H1 (cell line): Measurements from ENCODE around the gene RHOBTB3. TPM values are rescaled to one million over a fixed set of nuclear protein-coding genes. Genes with fewer than 3 reads are reported as not detected.

ENCODE experiments used
- CTCF ChIA-PET: fragments of 300-600 bp; sonication (Branson Sonifier 250); formaldehyde crosslinking; loops from one replicate; lab custom pipeline; 2021; ENCODE audit not compliant: partially characterized antibody; lab: Charles Lee
- POLR2A ChIA-PET: fragments of 300-600 bp; sonication (Branson Sonifier 250); formaldehyde crosslinking; loops from one replicate; lab custom pipeline; 2021; ENCODE audit warnings: inconsistent platforms; ENCODE audit not compliant: partially characterized antibody; lab: Charles Lee
- DNase-seq, 2 experiments: peaks; one replicate each; pipeline versions ENCODE4 v3.0.0 to v3.0.0-alpha.2; 2010 to 2022; ENCODE audit warnings: low spot score in 2 of 2, low read depth in 1 of 2, mixed read lengths in 1 of 2
- FAIRE-seq: peaks from 2 replicates; lab custom pipeline; 2011; peaks lifted over from hg19 to GRCh38; lab: Jason Lieb, UNC
- H2AFZ ChIP-seq: 2 replicates; pipeline ENCODE4 v1.8.1; 2012; ENCODE audit warnings: low read length, inconsistent platforms
- H2AK5ac ChIP-seq: 2 replicates; pipeline ENCODE4 v1.6.1; 2013; ENCODE audit warnings: low read depth, low read length
- H2BK120ac ChIP-seq: replicated peaks from 2 replicates; pipeline ENCODE3; 2013; ENCODE audit warnings: low read depth, low read length, inconsistent platforms
- H2BK12ac ChIP-seq: 2 replicates; pipeline ENCODE4 v1.6.1; 2013; ENCODE audit warnings: low read depth, low read length
- H2BK15ac ChIP-seq: 2 replicates; pipeline ENCODE4 v1.6.1; 2013; ENCODE audit warnings: low read length
- H2BK20ac ChIP-seq: 2 replicates; pipeline ENCODE4 v1.6.1; 2013; ENCODE audit warnings: low read length
- H2BK5ac ChIP-seq: 2 replicates; pipeline ENCODE4 v1.6.1; 2013; ENCODE audit warnings: low read depth, low read length
- H3K14ac ChIP-seq: 2 replicates; pipeline ENCODE4 v1.6.1; 2013; ENCODE audit warnings: inconsistent platforms; ENCODE audit not compliant: insufficient read length
- H3K18ac ChIP-seq: 2 replicates; pipeline ENCODE4 v1.6.1; 2013; ENCODE audit warnings: low read length; ENCODE audit errors: extremely low read depth
- H3K23ac ChIP-seq: 2 replicates; pipeline ENCODE4 v1.6.1; 2013; ENCODE audit warnings: inconsistent platforms; ENCODE audit not compliant: insufficient read length
- H3K23me2 ChIP-seq: 2 replicates; pipeline ENCODE4 v1.6.1; 2013; ENCODE audit warnings: low read depth, low read length
- H3K27ac ChIP-seq: 2 replicates; pipeline ENCODE4 v1.6.1; 2011; ENCODE audit warnings: low read depth, low read length, inconsistent platforms
- H3K27me3 ChIP-seq, 4 experiments: replicated peaks in 1 of 4; 1 replicate in 1 of 4; 2 replicates in 3 of 4; pipeline versions ENCODE4 v1.6.1 to v1.8.1; 2011 to 2013; ENCODE audit warnings: low read length in 3 of 4, mild to moderate bottlenecking in 3 of 4, inconsistent platforms in 2 of 4, mixed read lengths in 2 of 4, moderate library complexity in 1 of 4; ENCODE audit not compliant: control insufficient read depth in 3 of 4, insufficient read depth in 3 of 4; ENCODE audit errors: extremely low read depth in 1 of 4
- H3K36me3 ChIP-seq, 4 experiments: 2 replicates each; pipeline versions ENCODE4 v1.6.1 to v1.8.1; 2011 to 2013; ENCODE audit warnings: mild to moderate bottlenecking in 4 of 4, low read length in 3 of 4, moderate library complexity in 2 of 4, control low read depth in 1 of 4, inconsistent platforms in 1 of 4; ENCODE audit not compliant: insufficient read depth in 4 of 4, control insufficient read depth in 2 of 4
- H3K4ac ChIP-seq: replicated peaks from 2 replicates; pipeline ENCODE3; 2013; ENCODE audit warnings: low read length, low read depth, mixed read lengths, inconsistent platforms; ENCODE audit not compliant: insufficient read length
- H3K4me1 ChIP-seq, 4 experiments: replicated peaks in 1 of 4; 1 replicate in 1 of 4; 2 replicates in 3 of 4; pipeline versions ENCODE4 v1.6.1 to v1.8.1; 2011 to 2013; ENCODE audit warnings: low read length in 3 of 4, inconsistent platforms in 2 of 4, mixed read lengths in 1 of 4; ENCODE audit not compliant: insufficient read depth in 4 of 4, control insufficient read depth in 3 of 4
- H3K4me2 ChIP-seq, 2 experiments: 2 replicates each; pipeline versions ENCODE4 v1.6.1 to v1.8.1; 2011 to 2013; ENCODE audit warnings: low read depth in 2 of 2, low read length in 2 of 2, control low read depth in 1 of 2, inconsistent platforms in 1 of 2, mild to moderate bottlenecking in 1 of 2; ENCODE audit not compliant: insufficient read depth in 1 of 2
- H3K4me3 ChIP-seq, 4 experiments: fragments of 200-600, 300-600 bp in 1 of 4; sonication (generic), shearing (Covaris generic), sonication (Bioruptor Twin) in 1 of 4; 2 replicates each; pipeline versions ENCODE4 v1.5.1 to v1.8.1; 2011 to 2016; ENCODE audit warnings: low read length in 4 of 4, low read depth in 3 of 4, control low read depth in 2 of 4, inconsistent platforms in 2 of 4, mild to moderate bottlenecking in 2 of 4, mixed read lengths in 1 of 4, moderate library complexity in 1 of 4; ENCODE audit not compliant: insufficient read depth in 2 of 4; ENCODE audit errors: extremely low read depth in 1 of 4
- H3K56ac ChIP-seq: replicated peaks from 2 replicates; pipeline ENCODE3; 2013; ENCODE audit warnings: low read depth, mild to moderate bottlenecking, mixed read lengths, low read length, inconsistent platforms; ENCODE audit not compliant: insufficient read length
- H3K79me1 ChIP-seq: 2 replicates; pipeline ENCODE4 v1.6.1; 2013; ENCODE audit warnings: low read depth, low read length, control low read depth
- H3K79me2 ChIP-seq, 2 experiments: 2 replicates each; pipeline versions ENCODE4 v1.6.1 to v1.8.1; 2012 to 2013; ENCODE audit warnings: low read length in 2 of 2, mild to moderate bottlenecking in 2 of 2, inconsistent platforms in 1 of 2; ENCODE audit not compliant: insufficient read depth in 2 of 2, control insufficient read depth in 1 of 2
- H3K9ac ChIP-seq, 4 experiments: replicated peaks in 1 of 4; 1 replicate in 1 of 4; 2 replicates in 3 of 4; pipeline versions ENCODE4 v1.6.1 to v1.8.1; 2011 to 2013; ENCODE audit warnings: low read depth in 3 of 4, low read length in 3 of 4, control low read depth in 2 of 4, mild to moderate bottlenecking in 2 of 4, moderate library complexity in 2 of 4, inconsistent platforms in 1 of 4; ENCODE audit errors: extremely low read depth in 1 of 4
- H3K9me3 ChIP-seq, 2 experiments: 2 replicates each; pipeline versions ENCODE4 v1.6.1 to v1.8.1; 2012 to 2013; ENCODE audit warnings: mild to moderate bottlenecking in 2 of 2, moderate library complexity in 2 of 2, control low read depth in 1 of 2, inconsistent platforms in 1 of 2, low read depth in 1 of 2, low read length in 1 of 2, mixed read lengths in 1 of 2; ENCODE audit not compliant: insufficient read depth in 2 of 2
- H4K20me1 ChIP-seq, 2 experiments: replicated peaks in 1 of 2; 2 replicates each; pipeline versions ENCODE3 to v1.8.1; 2011 to 2013; ENCODE audit warnings: inconsistent platforms in 2 of 2, low read length in 2 of 2, mild to moderate bottlenecking in 1 of 2; ENCODE audit not compliant: insufficient read depth in 2 of 2, control insufficient read depth in 1 of 2
- H4K5ac ChIP-seq: 2 replicates; pipeline ENCODE4 v1.6.1; 2013; ENCODE audit warnings: low read length, low read depth, mixed read lengths, inconsistent platforms; ENCODE audit not compliant: insufficient read length
- H4K8ac ChIP-seq: 2 replicates; pipeline ENCODE4 v1.8.0; 2013; ENCODE audit warnings: mild to moderate bottlenecking, moderate library complexity, low read length, inconsistent platforms; ENCODE audit not compliant: insufficient read depth; ENCODE audit errors: extremely low read depth
- H4K91ac ChIP-seq: replicated peaks from 2 replicates; pipeline ENCODE3; 2013; ENCODE audit warnings: low read length, mixed read lengths, inconsistent platforms; ENCODE audit not compliant: insufficient read length
- BCL11A ChIP-seq, 2 experiments: IDR thresholded peaks; one replicate each; pipeline ENCODE4 v1.6.1; 2011; ENCODE audit warnings: low read depth in 2 of 2, low read length in 2 of 2, mild to moderate bottlenecking in 2 of 2
- BRCA1 ChIP-seq: IDR thresholded peaks from 2 replicates; pipeline ENCODE4 v1.6.1; 2012; ENCODE audit warnings: low read depth, low read length, improper control_type of control experiment
- CREB1 ChIP-seq: IDR thresholded peaks from 2 replicates; pipeline ENCODE4 v1.6.1; 2012; ENCODE audit warnings: inconsistent platforms
- CTCF ChIP-seq, 3 experiments: IDR thresholded peaks; 1 replicate in 2 of 3; 2 replicates in 1 of 3; pipeline versions ENCODE4 v1.5.1 to v1.6.1; 2011; ENCODE audit warnings: low read length in 3 of 3, mild to moderate bottlenecking in 3 of 3, inconsistent platforms in 2 of 3, low read depth in 1 of 3, moderate library complexity in 1 of 3; ENCODE audit not compliant: insufficient read depth in 1 of 3; ENCODE audit errors: control extremely low read depth in 1 of 3
- GABPA ChIP-seq: IDR thresholded peaks from 2 replicates; pipeline ENCODE4 v1.6.1; 2011; ENCODE audit warnings: mild to moderate bottlenecking, low read length, moderate library complexity, borderline replicate concordance; ENCODE audit not compliant: insufficient read depth
- HDAC2 ChIP-seq, 2 experiments: fragments of 300-600 bp in 1 of 2; sonication (generic) in 1 of 2; IDR thresholded peaks; 2 replicates each; pipeline ENCODE4 v1.6.1; 2011 to 2012; ENCODE audit warnings: low read depth in 2 of 2, low read length in 2 of 2, mild to moderate bottlenecking in 2 of 2, moderate library complexity in 2 of 2, borderline replicate concordance in 1 of 2, inconsistent platforms in 1 of 2
- HDAC6 ChIP-seq: IDR thresholded peaks from one replicate; pipeline ENCODE4 v1.7.1; 2012; ENCODE audit warnings: low read depth, mild to moderate bottlenecking, inconsistent platforms, low read length, moderate library complexity
- KDM1A ChIP-seq: fragments of 200-600, 300-600 bp; sonication (generic); IDR thresholded peaks from 2 replicates; pipeline ENCODE4 v1.7.1; 2016; ENCODE audit warnings: mild to moderate bottlenecking, low read length, borderline replicate concordance
- KDM5A ChIP-seq: fragments of 200-600 bp; IDR thresholded peaks from 2 replicates; pipeline ENCODE4 v1.7.1; 2012; ENCODE audit warnings: mild to moderate bottlenecking, low read length, inconsistent platforms, mixed read lengths
- SP2 ChIP-seq: IDR thresholded peaks from 2 replicates; pipeline ENCODE4 v1.6.1; 2012; ENCODE audit warnings: mild to moderate bottlenecking, low read length, inconsistent platforms
- SRF ChIP-seq: IDR thresholded peaks from 2 replicates; pipeline ENCODE4 v1.6.1; 2011; ENCODE audit warnings: mild to moderate bottlenecking, low read depth, low read length, moderate library complexity
- SUZ12 ChIP-seq: fragments of 200-600 bp; sonication (generic); IDR thresholded peaks from 2 replicates; pipeline ENCODE4 v1.6.1; 2012; ENCODE audit warnings: mild to moderate bottlenecking, inconsistent platforms, low read length, moderate library complexity, mixed read lengths
- TBP ChIP-seq: IDR thresholded peaks from 2 replicates; pipeline ENCODE4 v1.6.1; 2011; ENCODE audit warnings: low read depth, low read length, improper control_type of control experiment
- WGBS, 2 experiments: shearing (Covaris generic) in 1 of 2; methylation state at CpG; one replicate each; pipeline versions ENCODE4 v1.1.6 to v1.1.7; 2013 to 2015; ENCODE audit warnings: low lambda C conversion rate in 2 of 2, mixed read lengths in 2 of 2, inconsistent platforms in 1 of 2, low coverage in 1 of 2, missing lambda C conversion rate in 1 of 2; ENCODE audit not compliant: insufficient replicate concordance in 2 of 2, insufficient coverage in 1 of 2, insufficient read length in 1 of 2; ENCODE audit errors: extremely low coverage in 1 of 2, missing lambda C conversion rate in 1 of 2; 5-methylcytosine and 5-hydroxymethylcytosine counted together
- polyA plus RNA-seq, 7 experiments: library from polyadenylated mRNA; depleted of rRNA in 3 of 7; stranded (reverse) in 5 of 7; unstranded in 2 of 7; fragments of >200 nt in 5 of 7; fragments of 200-250 nt in 2 of 7; gene quantifications; 1 replicate in 5 of 7; 2 replicates in 1 of 7; 4 replicates in 1 of 7; pipeline versions ENCODE4 v1.2.1 to v1.2.3, GENCODE V29; 2011 to 2013; ENCODE audit warnings: missing spikeins in 2 of 7, mixed read lengths in 2 of 7
- total RNA-seq: library from RNA; stranded (reverse); fragmentation: NEBNext Ultra II Directional; extraction: Animal tissue kit (Norgen Biotek cat#: 25700); gene quantifications from 2 replicates; pipeline ENCODE4 v1.2.1, GENCODE V29; 2021

Gene RHOBTB3
- total and polyA plus RNA-seq, 2 of the 8 experiments (the other 6 are each of a cell fraction or from before 2014, with no cell fraction given): 8.2 to 17.5 TPM

- POLR2A ChIA-PET: no interaction called here
- CTCF ChIA-PET: no interaction called here
- TF ChIP-seq SUZ12 (no peak), CTCF (IDR thresholded peaks at IDR 0.05; ENCODE audit: control extremely low read depth in 1 of 3, insufficient read depth in 1 of 3, low read depth in 1 of 3, low read length in 3 of 3) (no peak), KDM5A (no peak), GABPA (no peak), HDAC2 (IDR thresholded peaks at IDR 0.05; ENCODE audit: borderline replicate concordance in 1 of 2, low read depth in 2 of 2, low read length in 2 of 2) (no peak), KDM1A (no peak), TBP (no peak), HDAC6 (no peak), SP2 (no peak), BCL11A (IDR thresholded peaks at IDR 0.05; ENCODE audit: low read depth in 2 of 2, low read length in 2 of 2) (no peak), SRF (no peak), CREB1 (no peak), BRCA1 (no peak)
These were observed 46.8 kb upstream of the RHOBTB3 start for GRCh38 chr5:95684361-95684760.

More at GRCh38 chr5:95684361-95684760, 46.8 kb upstream of the RHOBTB3 start:
- H3K27ac ChIP-seq: no peak overlapping the region
- H3K79me2 ChIP-seq: no peaks in the 10 kb centered on the region
- H4K5ac ChIP-seq: no peak overlapping the region
- no peaks in the 10 kb centered on the region for H3K27me3 ChIP-seq
- H2AFZ ChIP-seq: no peak overlapping the region
- H3K23me2 ChIP-seq: no peaks in the 10 kb centered on the region
- no peak overlapping the region for H2BK5ac ChIP-seq
- H2AK5ac ChIP-seq: no peak overlapping the region
- no peak overlapping the region for H3K18ac ChIP-seq
- H2BK20ac ChIP-seq: no peak overlapping the region
- no peak overlapping the region for H3K14ac ChIP-seq
- H3K4ac ChIP-seq: no peak overlapping the region
- peaks cover 0 to 3% (median 0%) of the 10 kb centered on the region in 4 experiments; a peak in 1 of 7 replicates for H3K4me1 ChIP-seq
- no peak overlapping the region for H4K91ac ChIP-seq
- FAIRE-seq (no peak), DNase-seq (no peak)
- H3K56ac ChIP-seq: no peak overlapping the region
- H3K9ac ChIP-seq: no peak overlapping the region
- H2BK120ac ChIP-seq: no peak overlapping the region
- H4K8ac ChIP-seq: no peak overlapping the region
- no peak overlapping the region for H3K4me3 ChIP-seq
- H3K79me1 ChIP-seq: no peaks in the 10 kb centered on the region
- no peaks in the 10 kb centered on the region for H4K20me1 ChIP-seq
- H3K36me3 ChIP-seq: no peaks in the 10 kb centered on the region
- no peak overlapping the region for H3K23ac ChIP-seq
- H3K4me2 ChIP-seq: no peak overlapping the region
- no peak overlapping the region for H2BK15ac ChIP-seq
- H2BK12ac ChIP-seq: no peak overlapping the region
- 91% methylated on average over 2 of the region's 2 CpGs; no CpG with 5 or more reads in 1 of the 2 experiments for WGBS, 2 experiments
- no peaks in the 10 kb centered on the region for H3K9me3 ChIP-seq
